ENCODE data around the gene GRPEL1. TPM values are rescaled to one million over a fixed set of nuclear protein-coding genes. Genes with fewer than 3 reads are reported as not detected.

The GRPEL1 gene
- total and polyA plus RNA-seq, 2 experiments from 2014 or later, result 28.3 to 56.5 TPM

DNA sequence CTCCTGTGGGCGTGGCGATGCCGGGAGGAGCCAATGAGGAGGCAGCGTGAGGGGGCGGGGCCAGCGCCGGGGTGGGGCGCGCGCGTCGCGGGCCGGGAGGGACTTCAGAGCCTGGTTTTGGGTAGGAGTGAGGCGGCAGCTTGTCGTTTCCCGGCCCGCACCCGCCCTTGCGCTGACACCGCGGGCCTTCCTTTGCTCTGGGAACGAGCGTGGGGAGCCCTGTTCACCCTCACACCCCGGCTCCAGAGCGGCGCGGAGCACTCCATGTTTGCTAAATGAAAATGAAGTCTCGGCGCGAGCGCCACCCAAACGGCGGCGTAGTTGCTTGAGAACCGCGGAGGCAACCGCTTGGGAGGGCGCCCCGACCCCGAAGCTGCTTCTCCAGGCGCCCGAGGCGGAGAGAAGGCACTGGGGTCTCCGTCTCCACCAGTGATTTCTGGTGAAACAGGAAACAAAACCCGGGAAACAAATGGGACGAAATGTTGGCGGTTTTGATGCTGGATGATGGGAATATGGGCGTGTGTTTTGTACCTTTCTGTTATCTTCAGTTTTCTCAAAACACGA is 497 bp upstream of the GRPEL1 start:
- H2AFZ ChIP-seq, result peak overlapping the region; percentile 39

GRCh38 chr4:7067126-7067451 is 775 bp downstream of the GRPEL1 start:
- no peaks in the 10 kb centered on the region for H3K9me2 ChIP-seq (replicated peaks; ENCODE audit: insufficient read depth)
- H3K27me3 ChIP-seq, result no peaks in the 10 kb centered on the region
- 6% methylated on average over 13 of the region's 13 CpGs for WGBS (ENCODE audit: low lambda C conversion rate, missing lambda C conversion rate)
- peaks cover 35% of the 10 kb centered on the region for H4K20me1 ChIP-seq (ENCODE audit: insufficient read depth, poor library complexity, severe bottlenecking)
- H3K4me3 ChIP-seq, result peak overlapping the region; percentile 54
- H3K36me3 ChIP-seq (replicated peaks; ENCODE audit: insufficient read depth, low read depth), result no peaks in the 10 kb centered on the region
- peak overlapping the region; percentile 31 for H2AFZ ChIP-seq
- no peak for DNase-seq (ENCODE audit: low spot score)
- H3K4me2 ChIP-seq, result peak overlapping the region; percentile 97
- peaks cover 52% of the 10 kb centered on the region for H3K79me2 ChIP-seq
- TF ChIP-seq EZH2 (IDR thresholded peaks at IDR 0.05; ENCODE audit: borderline replicate concordance), result no peak
- TF ChIP-seq, protein P1, sequence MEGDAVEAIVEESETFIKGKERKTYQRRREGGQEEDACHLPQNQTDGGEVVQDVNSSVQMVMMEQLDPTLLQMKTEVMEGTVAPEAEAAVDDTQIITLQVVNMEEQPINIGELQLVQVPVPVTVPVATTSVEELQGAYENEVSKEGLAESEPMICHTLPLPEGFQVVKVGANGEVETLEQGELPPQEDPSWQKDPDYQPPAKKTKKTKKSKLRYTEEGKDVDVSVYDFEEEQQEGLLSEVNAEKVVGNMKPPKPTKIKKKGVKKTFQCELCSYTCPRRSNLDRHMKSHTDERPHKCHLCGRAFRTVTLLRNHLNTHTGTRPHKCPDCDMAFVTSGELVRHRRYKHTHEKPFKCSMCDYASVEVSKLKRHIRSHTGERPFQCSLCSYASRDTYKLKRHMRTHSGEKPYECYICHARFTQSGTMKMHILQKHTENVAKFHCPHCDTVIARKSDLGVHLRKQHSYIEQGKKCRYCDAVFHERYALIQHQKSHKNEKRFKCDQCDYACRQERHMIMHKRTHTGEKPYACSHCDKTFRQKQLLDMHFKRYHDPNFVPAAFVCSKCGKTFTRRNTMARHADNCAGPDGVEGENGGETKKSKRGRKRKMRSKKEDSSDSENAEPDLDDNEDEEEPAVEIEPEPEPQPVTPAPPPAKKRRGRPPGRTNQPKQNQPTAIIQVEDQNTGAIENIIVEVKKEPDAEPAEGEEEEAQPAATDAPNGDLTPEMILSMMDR (IDR thresholded peaks at IDR 0.05; ENCODE audit: poor library complexity), result no peak
- no peak for TF ChIP-seq EZH2phosphoT487 (IDR thresholded peaks at IDR 0.05; ENCODE audit: low read depth, severe bottlenecking, unreplicated experiment)
- no peaks in the 10 kb centered on the region for H3K9me3 ChIP-seq (ENCODE audit: low read depth)
- peak overlapping the region; percentile 87 for H3K27ac ChIP-seq
- peaks cover 17% of the 10 kb centered on the region for H3K4me1 ChIP-seq (ENCODE audit: insufficient read depth)

More for the DNA sequence above, 497 bp upstream of the GRPEL1 start:
- H3K27ac ChIP-seq, result peak overlapping the region; percentile 79
- H3K9me2 ChIP-seq (replicated peaks; ENCODE audit: insufficient read depth), result no peaks in the 10 kb centered on the region
- peaks cover 48% of the 10 kb centered on the region for H3K79me2 ChIP-seq
- H3K36me3 ChIP-seq (replicated peaks; ENCODE audit: insufficient read depth, low read depth), result no peaks in the 10 kb centered on the region
- H4K20me1 ChIP-seq (ENCODE audit: insufficient read depth, poor library complexity, severe bottlenecking), result peaks cover 35% of the 10 kb centered on the region
- WGBS (ENCODE audit: low lambda C conversion rate, missing lambda C conversion rate), result 1% methylated on average over 35 of the region's 50 CpGs
- H3K4me1 ChIP-seq (ENCODE audit: insufficient read depth), result peaks cover 17% of the 10 kb centered on the region
- no peak for TF ChIP-seq EZH2phosphoT487 (IDR thresholded peaks at IDR 0.05; ENCODE audit: low read depth, severe bottlenecking, unreplicated experiment)
- TF ChIP-seq EZH2 (IDR thresholded peaks at IDR 0.05; ENCODE audit: borderline replicate concordance), result no peak
- TF ChIP-seq, protein P1 (IDR thresholded peaks at IDR 0.05; ENCODE audit: poor library complexity), result no peak
- no peaks in the 10 kb centered on the region for H3K9me3 ChIP-seq (ENCODE audit: low read depth)
- H3K4me3 ChIP-seq, result peak overlapping the region; percentile 41
- DNase-seq (ENCODE audit: low spot score), result no peak
- peak overlapping the region; percentile 82 for H3K4me2 ChIP-seq
- H3K27me3 ChIP-seq, result no peaks in the 10 kb centered on the region

DNA sequence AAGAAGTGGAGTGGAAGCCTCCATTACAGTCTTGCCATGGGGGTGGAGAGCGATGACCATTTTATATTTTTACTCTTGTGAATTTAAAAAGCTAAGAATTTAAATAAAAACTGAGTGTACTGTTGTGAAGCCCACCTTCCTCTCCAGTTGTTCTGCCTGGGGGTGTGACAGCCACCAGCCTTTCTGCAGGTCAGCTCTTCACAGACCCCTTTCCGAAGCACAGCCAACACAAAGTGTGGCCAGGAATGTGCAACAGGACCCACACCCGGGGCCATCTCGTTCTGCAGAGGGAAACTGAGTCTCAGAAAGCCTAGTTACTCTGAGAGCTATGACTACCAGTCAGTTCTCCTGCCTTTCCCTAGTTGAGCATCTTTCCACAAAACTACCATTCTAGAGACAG is 1.4 kb downstream of the GRPEL1 start:
- H3K9me3 ChIP-seq (ENCODE audit: low read depth), result no peaks in the 10 kb centered on the region
- WGBS (ENCODE audit: low lambda C conversion rate, missing lambda C conversion rate), result 87% methylated on average over 4 of the region's 4 CpGs
- DNase-seq (ENCODE audit: low spot score), result no peak
- peaks cover 35% of the 10 kb centered on the region for H4K20me1 ChIP-seq (ENCODE audit: insufficient read depth, poor library complexity, severe bottlenecking)
- H3K4me1 ChIP-seq (ENCODE audit: insufficient read depth), result peaks cover 17% of the 10 kb centered on the region
- no peak overlapping the region for H2AFZ ChIP-seq
- H3K36me3 ChIP-seq (replicated peaks; ENCODE audit: insufficient read depth, low read depth), result no peaks in the 10 kb centered on the region
- no peaks in the 10 kb centered on the region for H3K9me2 ChIP-seq (replicated peaks; ENCODE audit: insufficient read depth)
- H3K79me2 ChIP-seq, result peaks cover 52% of the 10 kb centered on the region
- no peaks in the 10 kb centered on the region for H3K27me3 ChIP-seq
- H3K4me2 ChIP-seq, result peak overlapping the region; percentile 97
- H3K4me3 ChIP-seq, result peak overlapping the region; percentile 54
- H3K27ac ChIP-seq, result peak overlapping the region; percentile 87
- TF ChIP-seq, protein P1 (IDR thresholded peaks at IDR 0.05; ENCODE audit: poor library complexity), result no peak
- TF ChIP-seq EZH2 (IDR thresholded peaks at IDR 0.05; ENCODE audit: borderline replicate concordance) (no peak), EZH2phosphoT487 (IDR thresholded peaks at IDR 0.05; ENCODE audit: low read depth, severe bottlenecking, unreplicated experiment) (no peak)

All from hepatocyte (in vitro differentiated cells).